Stomach (tissue), 9 donors: ENCODE measurements around the gene HAAO. TPM values are rescaled to one million over a fixed set of nuclear protein-coding genes. Genes with fewer than 3 reads are reported as not detected.

Experiments
- DNase-seq, 2 donors: peaks; one replicate each; pipeline versions ENCODE4 v3.0.0 to v3.0.0-alpha.2; 2013 to 2019
- H3K27ac ChIP-seq, 5 donors: fragments of 200-600 bp in 4 of 5; sonication (generic) in 4 of 5; one replicate each; pipeline ENCODE4 v1.5.1; 2013 to 2019; ENCODE audit warnings: mild to moderate bottlenecking in 1 of 5, moderate library complexity in 1 of 5
- H3K27me3 ChIP-seq, 3 donors: fragments of 200-600 bp; sonication (generic); one replicate each; pipeline ENCODE4 v1.5.1; 2017 to 2019; ENCODE audit warnings: mixed run types in 1 of 3
- H3K36me3 ChIP-seq, 4 donors: fragments of 200-600 bp; sonication (generic); 1 replicate in 3 of 4; 2 replicates in 1 of 4; pipeline ENCODE4 v1.5.1; 2016 to 2019
- H3K4me1 ChIP-seq, 4 donors: fragments of 200-600 bp; sonication (generic); one replicate each; pipeline ENCODE4 v1.5.1; 2016 to 2019
- H3K4me3 ChIP-seq, 4 donors: fragments of 200-600 bp; sonication (generic) in 3 of 4; one replicate each; pipeline ENCODE4 v1.5.1; 2016 to 2019; ENCODE audit warnings: mild to moderate bottlenecking in 1 of 4
- H3K9me3 ChIP-seq, 4 donors: fragments of 200-600 bp; sonication (generic); one replicate each; pipeline ENCODE4 v1.5.1; 2016 to 2019
- CTCF ChIP-seq, 7 experiments: fragments of 450-650 bp in 4 of 7; fragments of 200-600 bp in 3 of 7; sonication (generic) in 3 of 7; IDR thresholded peaks; one replicate each; pipeline ENCODE4 v1.5.1; 2016 to 2019; ENCODE audit warnings: antibody characterized with exemption in 7 of 7, control low read depth in 2 of 7, mild to moderate bottlenecking in 1 of 7
- EP300 ChIP-seq: sonication (generic); formaldehyde crosslinking; IDR thresholded peaks from one replicate; pipeline ENCODE4 v1.6.1; 2017; ENCODE audit warnings: antibody characterized with exemption
- POLR2A ChIP-seq, 4 donors: fragments of 450-650 bp; IDR thresholded peaks; one replicate each; pipeline ENCODE4 v1.6.1; 2016; ENCODE audit warnings: antibody characterized with exemption in 4 of 4, control low read depth in 2 of 4, mild to moderate bottlenecking in 1 of 4, moderate library complexity in 1 of 4
- POLR2AphosphoS5 ChIP-seq, 3 donors: sonication (generic); formaldehyde crosslinking; IDR thresholded peaks; one replicate each; pipeline ENCODE4 v1.6.1; 2016; ENCODE audit warnings: antibody characterized with exemption in 3 of 3
- WGBS, 5 donors: extraction: QIAGEN DNeasy Blood & Tissue Kit in 3 of 5; methylation state at CpG; one replicate each; pipeline versions ENCODE4 v1.1.5 to v1.1.7; 2013 to 2018; 5-methylcytosine and 5-hydroxymethylcytosine counted together
- intact Hi-C: fragments of 100-400 bp; cut with DNase I; formaldehyde crosslinking; loops from one replicate; pipeline ENCODE4 v1.15.1; 2023; ENCODE audit warnings: low total_unique reads
- polyA plus RNA-seq, 3 donors: library from polyadenylated mRNA; stranded (reverse); fragments of 200-250 nt; gene quantifications; one replicate each; pipeline ENCODE4 v1.2.3, GENCODE V29; 2013
- total RNA-seq, 5 donors: library from RNA; depleted of rRNA; stranded (reverse); fragments of >200 nt; gene quantifications; one replicate each; pipeline versions ENCODE4 v1.1.0 to v1.2.3, GENCODE V29; 2014 to 2016
- donor health status: healthy with polysubstance abuse.
- donor health status: Bipolar disorder and iron deficiency.
- donor health status: healthy.

HAAO gene
- total and polyA plus RNA-seq, 8 donors: 0.89 to 23.5 (median 12.7) TPM; not detected in 2

- 5 to 15% (median 9%) methylated on average over 31 to 51 of the region's 51 CpGs for WGBS, 5 donors
- Histone ChIP-seq H3K27ac (peak overlapping the region; percentile 99 to 100 (median 99)), H3K4me3 (peak overlapping the region; percentile 49 to 66 (median 54)), H3K36me3 (no peaks in the 10 kb centered on the region), H3K4me1 (peaks cover 10 to 19% (median 17%) of the 10 kb centered on the region in 4 donors), H3K9me3 (no peaks in the 10 kb centered on the region), H3K27me3 (no peaks in the 10 kb centered on the region)
- peak in 1 of 2 donors; percentile 85 for DNase-seq
- peak in 1 of 3 donors; percentile 35 for TF ChIP-seq POLR2AphosphoS5 (IDR thresholded peaks at IDR 0.05)
- no peak for TF ChIP-seq CTCF (IDR thresholded peaks at IDR 0.05)
- TF ChIP-seq POLR2A (IDR thresholded peaks at IDR 0.05): no peak
- no peak for TF ChIP-seq EP300
- intact Hi-C loops: no loop called here
These were observed 18.8 kb upstream of the HAAO start for GRCh38 chr2:42810971-42811811.

GRCh38 chr2:42810121-42810970 is 18.0 kb upstream of the HAAO start:
- peak overlapping the region; percentile 99 to 100 (median 99) for H3K27ac ChIP-seq
- H3K36me3 ChIP-seq: no peaks in the 10 kb centered on the region
- intact Hi-C loops: no loop called here
- DNase-seq: peak; percentile 96 to 98
- H3K27me3 ChIP-seq: no peaks in the 10 kb centered on the region
- H3K4me3 ChIP-seq: peak overlapping the region; percentile 49 to 66 (median 54)
- no peak for TF ChIP-seq CTCF (IDR thresholded peaks at IDR 0.05)
- no peak for TF ChIP-seq EP300
- peak; percentile 51 to 86 (median 86) for TF ChIP-seq POLR2AphosphoS5 (IDR thresholded peaks at IDR 0.05)
- TF ChIP-seq POLR2A (IDR thresholded peaks at IDR 0.05): peak in 1 of 4 donors; percentile 9
- no peaks in the 10 kb centered on the region for H3K9me3 ChIP-seq
- WGBS, 5 donors: 0 to 1% (median 1%) methylated on average over 17 to 83 of the region's 83 CpGs
- H3K4me1 ChIP-seq: peaks cover 10 to 19% (median 17%) of the 10 kb centered on the region in 4 donors

- DNase-seq: peak; percentile 84 to 93
- H3K4me3 ChIP-seq: peak overlapping the region; percentile 49 to 66 (median 54)
- intact Hi-C loops: no loop called here
- peaks cover 10 to 19% (median 17%) of the 10 kb centered on the region in 4 donors for H3K4me1 ChIP-seq
- H3K9me3 ChIP-seq: no peaks in the 10 kb centered on the region
- no peaks in the 10 kb centered on the region for H3K27me3 ChIP-seq
- no peak for TF ChIP-seq EP300
- peak in 2 of 7 experiments; percentile 12 to 47 for TF ChIP-seq CTCF (IDR thresholded peaks at IDR 0.05)
- no peak for TF ChIP-seq POLR2AphosphoS5 (IDR thresholded peaks at IDR 0.05)
- H3K27ac ChIP-seq: peak overlapping the region; percentile 99 to 100 (median 99)
- WGBS, 5 donors: 0 to 1% (median 1%) methylated on average over 7 to 35 of the region's 35 CpGs
- H3K36me3 ChIP-seq: no peaks in the 10 kb centered on the region
These were observed 17.4 kb upstream of the HAAO start for GRCh38 chr2:42809819-42810120.

- intact Hi-C loops: no loop called here
- peak overlapping the region; percentile 49 to 66 (median 54) for H3K4me3 ChIP-seq
- peak in 1 of 2 donors; percentile 83 for DNase-seq
- H3K36me3 ChIP-seq: no peaks in the 10 kb centered on the region
- TF ChIP-seq POLR2A (IDR thresholded peaks at IDR 0.05) (no peak), CTCF (IDR thresholded peaks at IDR 0.05) (peak in 2 of 7 experiments; percentile 9 to 14), POLR2AphosphoS5 (IDR thresholded peaks at IDR 0.05) (peak in 1 of 3 donors; percentile 8)
- no peaks in the 10 kb centered on the region for H3K27me3 ChIP-seq
- no peaks in the 10 kb centered on the region for H3K9me3 ChIP-seq
- H3K4me1 ChIP-seq: peaks cover 10 to 19% (median 17%) of the 10 kb centered on the region in 4 donors
- H3K27ac ChIP-seq: peak overlapping the region; percentile 99 to 100 (median 99)
- 20 to 32% (median 25%) methylated on average over 10 of the region's 10 CpGs for WGBS, 5 donors
These were observed 16.9 kb upstream of the HAAO start for GRCh38 chr2:42809131-42809818.
